Measurements from ENCODE around the gene AKAP8. TPM values are rescaled to one million over a fixed set of nuclear protein-coding genes. Genes with fewer than 3 reads are reported as not detected.

The AKAP8 gene
- total and polyA plus RNA-seq, 9 of the 15 experiments (the other 6 are each of a cell fraction or from before 2014, with no cell fraction given) = 3.4 to 56.5 (median 15.0) TPM

DNA sequence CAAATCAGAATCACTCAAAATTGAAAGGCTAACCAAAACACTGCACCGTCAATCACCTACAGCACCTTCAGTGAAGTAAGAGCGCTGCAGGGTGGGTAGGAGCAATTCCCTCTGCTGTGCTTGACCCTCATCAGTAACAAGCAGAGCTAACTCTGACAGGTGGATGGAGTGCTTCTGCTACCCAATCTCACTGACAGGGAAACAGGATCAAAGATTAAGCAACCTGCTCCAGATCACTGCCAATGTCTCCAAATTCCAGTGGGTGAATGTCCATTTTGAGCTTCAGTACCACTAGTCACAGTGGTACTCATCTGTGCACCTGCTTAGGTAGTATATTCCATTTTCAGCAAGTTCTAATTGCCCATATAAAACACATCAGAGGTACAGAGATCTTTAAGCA is 72.4 kb downstream of the AKAP8 start:
- FAIRE-seq (no peak), DNase-seq (ENCODE audit: extremely low read depth in 1 of 4, low spot score in 3 of 4) (no peak), ATAC-seq (no peak)
- no peak overlapping the region for H3K27ac ChIP-seq (ENCODE audit: extremely low read depth, low read depth, low read length)
- peaks cover 52% of the 10 kb centered on the region for H4K20me1 ChIP-seq (replicated peaks; ENCODE audit: control insufficient read depth, insufficient read depth, low read length)
- no peak overlapping the region for H3K9ac ChIP-seq (ENCODE audit: insufficient read depth in 1 of 2, low read depth in 2 of 2, low read length in 2 of 2)
- no peak overlapping the region for H3K4me2 ChIP-seq (ENCODE audit: insufficient read depth, low read length)
- H3K79me2 ChIP-seq (ENCODE audit: control insufficient read depth, insufficient read depth, low read length) = peaks cover 99% of the 10 kb centered on the region
- peaks cover 13% of the 10 kb centered on the region; the same call in 1 of the 3 replicates for H3K36me3 ChIP-seq (ENCODE audit: control insufficient read depth, insufficient read depth, low read length)
- H2AFZ ChIP-seq (ENCODE audit: low read depth, low read length) = no peak overlapping the region
- ChIA-PET POLR2A (interaction anchor here (0.6 to 0.7 kb wide), 2 partner anchors 9 to 18 kb away, joined by 3 read pairs; no protein-coding TSS in a partner anchor), CTCF (ENCODE audit: low intra/inter-chr PET ratio) (no interaction called here)
- H3K4me1 ChIP-seq (replicated peaks in 1 of 2; ENCODE audit: control insufficient read depth in 2 of 2, insufficient read depth in 2 of 2, low read length in 2 of 2) = peaks cover 2 to 15% of the 10 kb centered on the region in 2 experiments; a peak in 3 of 5 replicates
- H3K9me1 ChIP-seq (ENCODE audit: control insufficient read depth, insufficient read depth, low read length) = peaks cover 9% of the 10 kb centered on the region
- H3K27me3 ChIP-seq (ENCODE audit: control insufficient read depth in 2 of 2, insufficient read depth in 2 of 2, low read length in 2 of 2) = no peaks in the 10 kb centered on the region
- 88% methylated on average over 2 of the region's 2 CpGs for WGBS (ENCODE audit: insufficient coverage, low coverage, missing lambda C conversion rate)
- no peak overlapping the region for H3K4me3 ChIP-seq
- no TSS peak for BruUV-seq (replicated peaks)
- in situ Hi-C loops (cut with MboI) = no loop called here
- TF ChIP-seq, protein P1, sequence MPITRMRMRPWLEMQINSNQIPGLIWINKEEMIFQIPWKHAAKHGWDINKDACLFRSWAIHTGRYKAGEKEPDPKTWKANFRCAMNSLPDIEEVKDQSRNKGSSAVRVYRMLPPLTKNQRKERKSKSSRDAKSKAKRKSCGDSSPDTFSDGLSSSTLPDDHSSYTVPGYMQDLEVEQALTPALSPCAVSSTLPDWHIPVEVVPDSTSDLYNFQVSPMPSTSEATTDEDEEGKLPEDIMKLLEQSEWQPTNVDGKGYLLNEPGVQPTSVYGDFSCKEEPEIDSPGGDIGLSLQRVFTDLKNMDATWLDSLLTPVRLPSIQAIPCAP (CRISPR knock-in tag; IDR thresholded peaks at IDR 0.05; ENCODE audit: borderline replicate concordance) = no peak
- no peak for TF ChIP-seq ILK (tag; IDR thresholded peaks at IDR 0.05; ENCODE audit: borderline replicate concordance, low read depth)
- TF ChIP-seq SRSF1 (IDR thresholded peaks at IDR 0.05; ENCODE audit: low read depth, low read length) = no peak
- no peak for TF ChIP-seq NR1H2 (CRISPR knock-in tag; IDR thresholded peaks at IDR 0.05)
- no peak for TF ChIP-seq NFE2 (IDR thresholded peaks at IDR 0.05; ENCODE audit: low read depth)
- no peak for TF ChIP-seq STAG1 (CRISPR knock-in tag; IDR thresholded peaks at IDR 0.05; ENCODE audit: borderline replicate concordance)
- TF ChIP-seq ZNF217 (CRISPR knock-in tag; IDR thresholded peaks at IDR 0.05) = no peak
- TF ChIP-seq ARNT (IDR thresholded peaks at IDR 0.05) = no peak
- TF ChIP-seq NCOA1 (IDR thresholded peaks at IDR 0.05; ENCODE audit: low read depth) = no peak
- TF ChIP-seq SMARCB1 (IDR thresholded peaks at IDR 0.05; ENCODE audit: insufficient read length, low read depth) = no peak
- no peak for TF ChIP-seq OTX1 (CRISPR knock-in tag; IDR thresholded peaks at IDR 0.05)
- intact Hi-C loops (cut with micrococcal nuclease) = no loop called here
- H3K9me3 ChIP-seq (replicated peaks; ENCODE audit: control insufficient read depth, insufficient read depth, low read depth, low read length) = no peaks in the 10 kb centered on the region; the same call in 1 of the 2 replicates
